ENCODE results near the gene OR2M5. TPM values are rescaled to one million over a fixed set of nuclear protein-coding genes. Genes with fewer than 3 reads are reported as not detected.

The OR2M5 gene
- total RNA-seq: not detected in 2 replicates

DNA sequence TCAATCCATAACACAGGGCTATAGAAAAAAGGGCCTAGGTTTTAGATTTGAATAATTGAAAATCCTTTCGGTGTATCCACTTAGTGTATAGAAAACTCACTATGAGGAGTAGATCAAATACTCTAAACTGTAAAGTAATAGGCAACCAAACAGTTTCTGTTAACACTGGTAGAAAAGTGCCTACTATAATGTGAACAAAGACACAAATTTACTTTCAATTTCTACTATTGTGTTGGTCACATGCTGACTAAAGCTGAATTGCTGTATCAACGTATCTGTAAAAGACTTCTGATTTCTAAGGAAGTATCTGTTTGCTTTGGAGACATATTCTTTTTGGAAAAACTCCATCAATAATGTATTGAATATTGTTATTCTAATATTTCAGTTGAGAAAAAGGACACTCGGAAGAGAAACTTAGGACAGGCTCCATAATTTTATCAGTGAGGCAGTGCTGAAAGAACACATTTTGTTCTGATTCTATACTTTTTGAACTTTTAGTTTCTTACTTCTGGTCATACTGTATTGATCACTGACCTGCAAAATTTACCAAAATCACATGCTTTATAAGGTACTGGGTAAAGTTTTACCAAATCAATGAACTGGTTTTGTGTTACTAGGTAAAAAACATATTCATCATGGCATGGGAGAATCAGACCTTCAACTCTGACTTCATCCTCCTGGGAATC, at the start of gene OR2M5:
OR2M5 (plus strand) TSS at position 636 of the 686 bp plus-strand sequence; CDS start at position 636, 0 bp downstream.

GRCh38 chr1:248174521-248174920, 29.6 kb downstream of the OR2M5 start, which contains the start of gene OR2M2:
Gene OR2M2 (plus strand): TSS chr1:248174821. CDS start chr1:248179986, 5,165 bp downstream.

Other genes starting within 250 kb of the OR2M5 start
- 0.33 TPM in 1 of 2 replicates, not detected in the other for gene OR2W3, start 249.6 kb upstream of the OR2M5 start, total RNA-seq
- not detected in 2 replicates for gene OR2T8, start 224.9 kb upstream of the OR2M5 start, total RNA-seq
- gene OR2AJ1, start 220.3 kb upstream of the OR2M5 start, total RNA-seq: not detected in 2 replicates
- gene OR2L8, start 196.3 kb upstream of the OR2M5 start, total RNA-seq: not detected in 2 replicates
- gene OR2AK2, start 179.9 kb upstream of the OR2M5 start, total RNA-seq: 0.19 TPM in 1 of 2 replicates, not detected in the other
- not detected in 2 replicates for gene OR2L5, start 131.5 kb upstream of the OR2M5 start, total RNA-seq
- gene OR2L2, start 115.1 kb upstream of the OR2M5 start, total RNA-seq: under 0.01 TPM in 1 of 2 replicates, not detected in the other
- gene OR2L3, start 98.3 kb upstream of the OR2M5 start, total RNA-seq: not detected in 2 replicates
- gene OR2L13, start 50.0 kb upstream of the OR2M5 start, total RNA-seq: not detected in 2 replicates
- gene OR2M2, start 29.7 kb downstream of the OR2M5 start, total RNA-seq: not detected in 2 replicates
- gene OR2M3, start 52.1 kb downstream of the OR2M5 start, total RNA-seq: not detected in 2 replicates
- not detected in 2 replicates for gene OR2M4, start 86.3 kb downstream of the OR2M5 start, total RNA-seq
- gene OR2T33, start 132.8 kb downstream of the OR2M5 start, total RNA-seq: not detected in 2 replicates
- gene OR2T12, start 158.3 kb downstream of the OR2M5 start, total RNA-seq: not detected in 2 replicates
- gene OR2M7, start 179.4 kb downstream of the OR2M5 start, total RNA-seq: not detected in 2 replicates
- gene OR14C36, start 203.6 kb downstream of the OR2M5 start, total RNA-seq: not detected in 2 replicates
- gene OR2T4, start 216.5 kb downstream of the OR2M5 start, total RNA-seq: not detected in 2 replicates
- gene OR2T6, start 230.6 kb downstream of the OR2M5 start, total RNA-seq: not detected in 2 replicates